DND-41 (cell line): ENCODE results near the gene SEC22A.

Experiments used
- ATAC-seq: fragments of 200-7000 bp; cut with Tn5 transposase; 3 replicates; pipeline ENCODE4 v1.9.1; 2021; ENCODE audit warnings: low read depth; ENCODE audit not compliant: insufficient read depth
- DNase-seq: peaks from one replicate; pipeline ENCODE4 v3.0.0-alpha.2; 2020
- H2AFZ ChIP-seq: 2 replicates; pipeline ENCODE4 v1.6.0; 2012; ENCODE audit warnings: low read depth, low read length
- H3K27ac ChIP-seq: 2 replicates; pipeline ENCODE4 v1.5.1; 2012; ENCODE audit warnings: low read length, inconsistent platforms
- H3K27me3 ChIP-seq: fragments of 200-600 bp; sonication (generic); 2 replicates; pipeline ENCODE4 v1.6.0; 2012; ENCODE audit warnings: low read length, mild to moderate bottlenecking, inconsistent platforms; ENCODE audit not compliant: insufficient read depth, poor library complexity
- H3K36me3 ChIP-seq: 2 replicates; pipeline ENCODE4 v1.5.1; 2012; ENCODE audit warnings: low read length, inconsistent platforms; ENCODE audit not compliant: insufficient read depth
- H3K4me1 ChIP-seq: 2 replicates; pipeline ENCODE4 v1.5.1; 2012; ENCODE audit warnings: mild to moderate bottlenecking, low read length; ENCODE audit not compliant: insufficient read depth
- H3K4me2 ChIP-seq: 2 replicates; pipeline ENCODE4 v1.6.0; 2012; ENCODE audit warnings: mild to moderate bottlenecking, moderate library complexity, low read length, inconsistent platforms; ENCODE audit not compliant: insufficient read depth
- H3K4me3 ChIP-seq, 2 experiments: fragments of 200-600 bp in 1 of 2; shearing (Covaris generic) in 1 of 2; 2 replicates each; pipeline ENCODE4 v1.5.1; 2012 to 2016; ENCODE audit warnings: inconsistent platforms in 2 of 2, low read length in 2 of 2, mild to moderate bottlenecking in 2 of 2, low read depth in 1 of 2, moderate library complexity in 1 of 2
- H3K79me2 ChIP-seq: 2 replicates; pipeline ENCODE4 v1.6.0; 2012; ENCODE audit warnings: low read length, inconsistent platforms; ENCODE audit not compliant: insufficient read depth
- H3K9ac ChIP-seq: 2 replicates; pipeline ENCODE4 v1.6.0; 2012; ENCODE audit warnings: low read depth, mild to moderate bottlenecking, inconsistent platforms, low read length, moderate library complexity
- H3K9me3 ChIP-seq: 2 replicates; pipeline ENCODE4 v1.5.1; 2012; ENCODE audit warnings: low read length, moderate library complexity, mild to moderate bottlenecking, inconsistent platforms; ENCODE audit not compliant: insufficient read depth, severe bottlenecking
- H4K20me1 ChIP-seq: 2 replicates; pipeline ENCODE4 v1.6.0; 2012; ENCODE audit warnings: low read length; ENCODE audit not compliant: insufficient read depth
- EZH2 ChIP-seq: IDR thresholded peaks from 3 replicates; pipeline ENCODE4 v1.6.1; 2012; ENCODE audit warnings: borderline replicate concordance, low read depth, mild to moderate bottlenecking, moderate library complexity, low read length, inconsistent platforms; ENCODE audit not compliant: severe bottlenecking
- TF ChIP-seq, protein P1 (sequence below): IDR thresholded peaks from 2 replicates; pipeline ENCODE4 v1.5.1; 2012; ENCODE audit warnings: borderline replicate concordance, low read length, moderate library complexity, mild to moderate bottlenecking; ENCODE audit not compliant: poor library complexity, severe bottlenecking; ENCODE audit errors: extremely low read depth

SEC22A gene

DNA sequence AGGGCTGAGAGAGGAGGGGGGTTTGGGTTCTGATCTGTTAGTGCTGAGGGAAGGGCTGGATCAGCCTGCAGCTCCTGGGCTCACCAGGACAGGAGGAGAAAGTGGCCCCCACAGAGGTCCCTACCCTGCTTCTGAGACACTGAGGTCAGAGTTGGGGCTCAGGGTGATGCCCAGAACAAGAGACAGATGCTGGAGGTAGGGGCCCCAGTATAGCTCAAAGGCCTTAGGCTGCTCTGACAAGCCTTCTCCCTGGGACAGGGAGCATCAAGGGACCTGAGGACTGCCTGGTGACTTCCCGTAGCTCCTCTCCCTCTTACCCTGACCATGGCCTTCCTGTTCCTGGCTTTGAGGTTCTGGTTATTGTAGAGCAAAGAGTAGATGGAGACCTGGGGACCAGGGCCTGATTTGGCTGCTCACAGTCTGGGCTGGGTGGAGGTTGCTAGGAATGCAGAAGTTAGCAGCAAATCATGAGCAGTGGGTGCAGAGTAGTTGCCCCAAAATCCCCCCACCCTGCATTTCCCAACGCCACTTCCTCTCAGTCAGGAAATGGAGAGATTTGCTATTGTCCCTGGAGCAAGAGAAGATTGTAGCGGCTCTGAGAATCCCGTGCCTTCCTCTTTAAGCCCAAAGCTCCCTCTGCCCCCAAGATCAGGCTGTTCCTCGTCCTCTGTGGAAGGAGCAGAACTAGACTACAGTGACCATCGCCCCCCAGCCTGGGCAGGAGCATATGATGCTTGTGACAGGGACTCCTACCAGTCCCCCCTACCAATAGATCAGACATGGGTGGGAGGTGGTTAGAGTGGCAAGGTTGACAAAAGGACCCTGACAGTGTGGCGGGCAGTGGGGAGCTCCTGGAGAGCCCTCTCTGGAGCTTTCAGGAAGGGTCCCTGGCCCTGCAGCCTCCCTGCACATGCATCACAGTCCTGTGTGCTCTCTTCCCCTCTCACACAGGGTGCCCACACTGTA lies 47.4 kb upstream of the SEC22A start:
- no peak for ATAC-seq
- Histone ChIP-seq H3K4me3 (no peak overlapping the region), H3K4me1 (no peaks in the 10 kb centered on the region), H3K27ac (no peak overlapping the region), H3K79me2 (no peaks in the 10 kb centered on the region), H3K27me3 (no peaks in the 10 kb centered on the region), H3K36me3 (peaks cover 40% of the 10 kb centered on the region; the same call in 1 of the 2 replicates), H3K9ac (no peak overlapping the region), H3K9me3 (no peaks in the 10 kb centered on the region), H3K4me2 (no peak overlapping the region), H4K20me1 (no peaks in the 10 kb centered on the region), H2AFZ (no peak overlapping the region)
- DNase-seq, result no peak
- TF ChIP-seq, protein P1, sequence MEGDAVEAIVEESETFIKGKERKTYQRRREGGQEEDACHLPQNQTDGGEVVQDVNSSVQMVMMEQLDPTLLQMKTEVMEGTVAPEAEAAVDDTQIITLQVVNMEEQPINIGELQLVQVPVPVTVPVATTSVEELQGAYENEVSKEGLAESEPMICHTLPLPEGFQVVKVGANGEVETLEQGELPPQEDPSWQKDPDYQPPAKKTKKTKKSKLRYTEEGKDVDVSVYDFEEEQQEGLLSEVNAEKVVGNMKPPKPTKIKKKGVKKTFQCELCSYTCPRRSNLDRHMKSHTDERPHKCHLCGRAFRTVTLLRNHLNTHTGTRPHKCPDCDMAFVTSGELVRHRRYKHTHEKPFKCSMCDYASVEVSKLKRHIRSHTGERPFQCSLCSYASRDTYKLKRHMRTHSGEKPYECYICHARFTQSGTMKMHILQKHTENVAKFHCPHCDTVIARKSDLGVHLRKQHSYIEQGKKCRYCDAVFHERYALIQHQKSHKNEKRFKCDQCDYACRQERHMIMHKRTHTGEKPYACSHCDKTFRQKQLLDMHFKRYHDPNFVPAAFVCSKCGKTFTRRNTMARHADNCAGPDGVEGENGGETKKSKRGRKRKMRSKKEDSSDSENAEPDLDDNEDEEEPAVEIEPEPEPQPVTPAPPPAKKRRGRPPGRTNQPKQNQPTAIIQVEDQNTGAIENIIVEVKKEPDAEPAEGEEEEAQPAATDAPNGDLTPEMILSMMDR, result no peak
- TF ChIP-seq EZH2, result no peak

DNA sequence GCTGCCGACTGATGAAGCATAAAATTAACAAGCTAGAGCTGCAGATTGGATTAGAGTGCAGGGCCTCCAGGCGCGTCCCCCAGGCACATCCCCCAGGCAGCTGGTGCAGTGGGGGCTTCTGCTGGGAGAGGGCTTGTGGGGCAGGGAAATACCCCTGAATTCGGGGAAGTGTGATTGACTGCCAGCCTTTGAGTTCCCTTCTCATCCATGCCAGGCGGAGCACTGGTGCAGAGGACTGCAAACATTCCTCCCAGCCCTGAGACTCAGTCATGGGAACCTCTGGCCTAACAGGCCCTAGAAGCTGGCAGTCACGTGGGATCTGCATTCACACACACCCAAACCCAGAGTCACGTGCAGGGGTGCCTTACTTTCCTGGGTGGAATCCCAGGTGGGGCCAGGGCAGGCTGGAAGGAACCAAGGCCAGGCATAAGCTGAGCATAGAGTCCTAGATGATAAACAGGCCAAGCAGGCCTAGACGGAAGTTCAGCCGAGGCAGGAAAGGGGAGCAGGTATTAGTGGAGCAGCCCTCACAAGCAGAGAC lies 46.2 kb upstream of the SEC22A start:
- Histone ChIP-seq H3K9ac (no peak overlapping the region), H3K4me3 (no peak overlapping the region), H4K20me1 (no peaks in the 10 kb centered on the region), H2AFZ (no peak overlapping the region), H3K79me2 (no peaks in the 10 kb centered on the region), H3K4me1 (no peaks in the 10 kb centered on the region), H3K4me2 (no peak overlapping the region), H3K27me3 (no peaks in the 10 kb centered on the region), H3K36me3 (peaks cover 37% of the 10 kb centered on the region; the same call in 1 of the 2 replicates), H3K27ac (no peak overlapping the region), H3K9me3 (no peaks in the 10 kb centered on the region)
- DNase-seq (no peak), ATAC-seq (no peak)
- TF ChIP-seq, protein P1, result no peak
- TF ChIP-seq EZH2, result no peak

DNA sequence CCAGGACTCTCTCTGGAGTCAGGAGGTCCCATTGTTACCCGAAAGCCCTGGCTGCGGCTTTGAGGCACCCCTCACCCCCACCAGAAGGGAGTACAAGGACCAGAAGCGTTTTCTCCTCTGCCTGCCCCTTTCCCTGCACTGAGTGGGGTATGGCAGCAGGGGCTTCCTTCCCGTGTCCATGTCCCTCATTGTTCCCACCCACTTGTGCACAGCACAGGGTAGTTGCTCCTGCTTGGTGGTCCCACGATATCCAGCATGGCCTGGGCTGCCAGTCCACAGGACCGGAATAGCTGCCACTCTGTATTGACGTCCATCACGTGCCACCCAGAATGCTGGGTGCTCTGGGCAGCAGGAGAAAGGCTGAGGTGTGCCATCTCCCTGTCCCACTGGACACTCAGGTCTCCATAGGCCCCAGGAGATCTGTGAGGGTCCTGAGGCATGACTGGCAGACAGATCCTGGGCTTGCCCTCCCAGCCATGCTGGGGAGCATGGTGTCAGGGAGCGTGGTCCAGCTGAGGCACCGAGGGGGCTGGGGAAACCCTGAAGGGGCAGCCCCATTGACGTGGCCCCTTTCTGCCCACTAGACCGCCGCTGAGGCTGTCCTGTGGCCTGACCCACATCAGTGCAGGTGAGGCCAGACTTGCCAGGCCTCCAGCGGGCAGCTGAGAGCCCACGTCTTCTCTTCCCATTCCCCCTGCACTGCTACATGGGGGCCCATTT lies 45.3 kb upstream of the SEC22A start:
- Histone ChIP-seq H3K27ac (no peak overlapping the region), H2AFZ (no peak overlapping the region), H3K27me3 (no peaks in the 10 kb centered on the region), H3K36me3 (peaks cover 35% of the 10 kb centered on the region), H3K4me3 (no peak overlapping the region), H3K4me2 (no peak overlapping the region), H3K4me1 (no peaks in the 10 kb centered on the region), H3K9ac (no peak overlapping the region), H4K20me1 (no peaks in the 10 kb centered on the region), H3K79me2 (no peaks in the 10 kb centered on the region), H3K9me3 (no peaks in the 10 kb centered on the region)
- TF ChIP-seq EZH2, result no peak
- TF ChIP-seq, protein P1, result no peak
- no peak for DNase-seq
- ATAC-seq, result no peak
